CD4-positive, alpha-beta T cell treated with Interferon gamma for 1 hour (primary cell): ENCODE results near the gene OR1J2.

Source experiments
- DNase-seq: peaks from one replicate; pipeline ENCODE4 v3.0.0-alpha.2; 2020

OR1J2 gene

GRCh38 chr9:122552812-122553211, 42.2 kb downstream of the OR1J2 start, which contains the start of gene OR1N2:
Gene OR1N2, plus strand, starts transcription at chr9:122553112. Its CDS starts 100 bp downstream, at chr9:122553212.
- no peak for DNase-seq
